ENCODE data around the gene PPP1R9B.
A peak's percentile ranks its signal among the peaks of the same experiment; 100 is the strongest.

PPP1R9B gene

DNA sequence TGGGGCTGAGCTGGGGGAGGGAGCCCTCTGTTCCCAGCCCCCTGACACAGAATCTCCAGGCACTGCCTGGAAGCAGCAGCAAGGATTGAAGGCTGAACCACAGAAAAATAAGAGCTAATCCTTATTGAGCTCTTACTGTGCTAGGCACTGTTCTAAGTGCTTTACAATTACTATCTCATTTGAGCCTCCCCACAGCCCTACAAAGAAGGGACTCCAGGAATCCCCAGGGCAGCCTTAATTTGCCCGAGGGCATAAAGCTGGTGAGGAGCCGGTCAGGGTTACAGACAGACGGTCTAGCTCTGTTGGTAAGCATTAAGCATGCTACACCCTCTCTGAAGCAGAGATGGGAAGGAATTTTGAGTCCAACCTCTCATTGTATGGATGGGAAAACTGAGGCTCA is 27.5 kb downstream of the PPP1R9B start:
- no peak for DNase-seq

DNA sequence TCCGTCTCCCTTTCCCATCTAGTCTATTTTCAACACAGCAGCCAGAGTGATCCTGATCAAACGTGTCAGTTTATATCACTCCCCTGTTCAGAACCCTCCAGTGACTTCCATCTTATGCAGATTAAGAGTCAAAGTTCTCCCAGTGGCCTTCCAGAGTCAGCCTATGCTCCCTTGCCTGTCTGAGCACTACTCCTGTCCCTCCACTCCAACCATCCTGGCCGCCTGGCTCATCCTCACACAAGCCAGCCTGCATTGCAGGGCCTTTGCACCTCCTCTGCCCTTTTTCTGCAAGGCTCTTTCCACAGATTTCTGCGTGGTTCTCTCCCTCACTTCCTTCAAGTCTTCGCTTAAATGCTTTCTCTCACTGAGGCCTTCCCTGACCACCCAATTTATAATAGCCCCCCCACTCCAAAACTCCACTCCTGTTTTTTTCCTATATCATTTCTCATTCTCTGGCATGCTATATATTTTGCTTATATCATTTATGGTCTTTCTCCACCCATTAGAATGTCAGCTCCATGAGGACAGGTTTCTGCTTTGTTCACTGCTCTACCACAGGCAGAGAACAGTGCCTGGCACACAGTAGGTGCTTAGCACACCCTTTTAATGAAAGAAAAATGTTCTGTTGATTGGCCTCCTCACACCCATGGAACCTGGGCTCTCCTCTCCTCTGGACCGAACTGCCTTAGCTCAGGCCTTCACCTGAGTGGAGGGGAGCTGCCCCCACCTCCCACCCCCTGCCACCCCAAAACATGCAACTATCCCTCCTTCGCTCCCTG is 29.8 kb downstream of the PPP1R9B start:
- no peak for DNase-seq

DNA sequence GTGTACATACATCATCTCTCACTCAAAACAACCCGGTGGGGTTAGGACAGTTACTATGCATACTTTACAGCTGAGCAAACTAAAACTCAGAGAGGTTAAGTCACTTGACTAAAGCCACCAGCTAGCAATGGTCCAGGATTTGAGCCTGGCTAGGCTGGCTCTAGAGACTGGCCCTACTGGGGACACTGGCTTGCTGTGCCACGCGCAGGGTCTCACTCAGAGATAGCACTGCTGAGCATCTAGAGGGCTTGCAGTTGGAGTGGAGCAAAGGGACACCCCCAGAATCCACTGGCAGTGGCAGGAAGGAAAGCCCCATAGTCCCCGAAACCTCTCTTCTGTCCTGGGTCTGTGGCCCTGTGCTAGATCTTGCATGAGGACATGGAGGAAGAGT is 31.7 kb downstream of the PPP1R9B start:
- DNase-seq: no peak

DNA sequence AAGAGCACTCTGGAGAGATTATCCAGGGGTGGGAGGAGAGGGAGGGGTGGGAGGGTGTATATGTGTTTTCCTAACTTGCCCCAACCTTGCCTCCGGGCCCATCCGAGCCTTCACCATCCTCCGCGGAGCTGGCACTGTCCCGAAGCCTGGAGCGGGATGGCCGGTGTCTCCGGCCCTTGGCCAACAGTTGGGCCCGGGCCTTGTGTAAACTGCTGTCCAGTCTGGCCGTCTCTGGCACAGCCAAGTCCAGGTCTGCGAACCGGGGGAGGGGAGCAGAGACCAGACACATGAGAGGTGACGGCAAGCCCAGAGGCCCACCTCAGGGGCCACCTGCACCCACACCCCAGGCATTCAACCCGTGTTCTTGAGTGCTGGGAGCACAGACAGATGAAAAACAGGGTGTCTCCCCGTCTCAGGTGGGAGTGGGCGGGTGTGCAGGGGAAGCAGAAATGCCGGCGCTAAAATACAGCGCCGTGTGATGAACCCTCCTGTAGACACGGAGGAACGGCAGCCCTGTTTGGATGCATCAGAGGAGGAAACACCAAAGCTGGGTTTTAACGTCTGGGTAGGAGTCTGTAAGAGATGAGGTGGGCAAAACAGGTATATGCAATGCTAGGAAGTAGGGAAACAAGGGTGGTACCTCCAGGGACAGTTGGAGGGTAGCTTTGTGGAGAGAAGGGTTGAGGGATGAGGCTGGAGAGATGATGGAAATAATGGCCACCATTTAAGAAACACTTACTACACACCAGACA is 32.2 kb downstream of the PPP1R9B start:
- DNase-seq: no peak

DNA sequence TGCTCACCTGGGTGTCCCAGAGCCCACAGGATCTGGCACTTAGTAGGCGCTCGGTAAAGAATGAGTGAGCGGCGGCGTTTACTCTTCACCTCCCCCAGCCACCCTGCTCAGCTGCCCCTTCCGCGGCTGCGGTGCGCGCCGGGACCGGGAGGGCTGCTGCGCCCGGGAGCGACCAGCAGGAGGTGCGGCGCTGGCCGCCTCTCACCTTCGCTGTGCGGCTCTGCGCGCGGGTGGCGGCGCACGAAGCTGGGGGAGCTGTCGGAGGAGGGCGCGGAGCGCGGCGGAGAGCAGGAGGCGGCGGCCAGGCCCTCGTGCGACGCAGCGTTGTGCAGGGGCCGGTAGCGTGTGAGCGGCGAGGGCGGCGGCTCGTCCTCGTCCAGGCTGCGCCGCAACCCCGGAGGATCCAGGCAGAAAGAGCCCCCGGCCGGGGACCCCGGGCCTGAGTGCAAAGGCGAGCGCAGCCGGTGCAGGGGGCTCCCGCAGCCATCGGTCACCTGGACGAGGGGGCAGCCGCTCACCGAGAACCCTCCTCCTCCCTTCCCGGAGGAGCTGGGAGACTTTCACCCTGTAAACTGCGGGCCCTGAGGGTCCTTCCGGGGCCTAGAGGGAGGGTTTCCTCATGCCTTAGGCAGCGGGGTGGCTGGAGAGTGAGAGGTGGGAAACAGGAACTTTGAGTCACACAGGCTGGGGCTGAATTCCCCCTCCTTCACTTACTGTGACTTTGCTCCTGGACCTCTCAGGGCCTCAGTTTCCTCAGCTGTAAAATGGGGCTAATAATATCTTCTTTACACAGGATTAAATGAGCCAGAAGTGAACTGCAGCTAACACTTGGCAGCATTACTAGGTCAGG is 33.0 kb downstream of the PPP1R9B start:
- peak; percentile 53 for DNase-seq

DNA sequence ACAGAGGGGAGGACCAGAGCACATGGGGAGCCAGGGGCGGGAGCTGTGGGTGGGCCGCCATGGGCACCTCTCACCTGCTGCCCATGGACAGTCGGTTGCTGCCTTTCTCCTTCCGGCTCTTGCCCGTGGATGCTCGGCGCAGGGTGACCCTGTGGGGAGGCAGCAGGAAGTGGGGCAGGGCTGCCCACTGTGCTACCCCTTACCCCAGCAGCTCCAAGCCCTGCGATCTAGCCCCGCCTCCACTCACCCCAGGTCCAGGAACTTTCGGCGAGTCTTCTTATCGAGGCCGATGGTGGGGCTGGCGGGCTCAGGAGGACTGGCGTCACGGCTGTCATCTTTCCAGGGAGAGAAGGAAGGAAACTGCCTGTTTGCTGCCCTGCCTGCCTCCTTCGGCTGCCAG is 34.7 kb downstream of the PPP1R9B start:
- DNase-seq: no peak

DNA sequence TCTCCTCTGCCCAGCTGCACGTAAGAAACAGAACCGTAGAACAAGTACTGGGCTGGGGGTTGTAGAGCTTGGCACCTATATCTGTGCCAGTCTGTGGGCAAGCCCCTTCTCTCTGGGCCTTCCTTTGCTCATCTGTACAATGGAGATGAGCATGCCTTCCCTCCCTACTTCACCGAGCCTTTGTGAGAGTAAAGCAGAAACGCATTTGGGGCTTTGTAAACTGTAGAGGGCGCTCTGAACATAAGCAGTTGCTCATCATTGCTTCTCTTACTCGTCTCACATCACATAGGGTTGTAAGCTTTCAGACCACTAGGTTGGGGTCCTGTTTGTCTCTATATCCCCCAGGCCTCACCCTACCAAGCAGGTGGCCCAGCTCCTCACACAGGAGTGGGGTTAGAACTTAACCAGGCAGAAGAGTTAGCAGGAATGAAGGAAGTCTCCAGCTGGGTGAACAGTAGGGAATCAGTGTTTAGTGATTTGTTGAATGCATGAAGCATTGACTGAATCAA is 35.6 kb downstream of the PPP1R9B start:
- DNase-seq: peak; percentile 50

DNA sequence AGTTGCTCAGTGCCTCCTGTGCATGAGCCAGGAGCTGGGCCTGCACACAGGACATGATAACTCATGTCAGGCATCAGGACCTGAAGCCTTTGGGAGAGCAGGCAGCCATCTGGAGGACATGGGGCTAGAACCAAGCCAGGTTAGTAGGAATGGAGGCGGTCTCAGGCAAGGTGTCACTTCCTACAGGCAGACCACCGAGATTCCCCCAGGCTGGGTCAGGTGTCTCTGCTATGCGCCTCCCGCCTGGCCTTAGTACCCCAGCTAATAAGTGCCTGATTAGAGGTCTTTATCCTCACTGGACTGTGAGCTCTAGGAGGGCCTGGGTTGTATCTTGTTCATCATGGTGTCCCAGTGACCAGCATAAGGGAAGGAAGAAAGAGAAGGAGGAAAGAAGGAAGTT is 36.1 kb downstream of the PPP1R9B start:
- no peak for DNase-seq

DNA sequence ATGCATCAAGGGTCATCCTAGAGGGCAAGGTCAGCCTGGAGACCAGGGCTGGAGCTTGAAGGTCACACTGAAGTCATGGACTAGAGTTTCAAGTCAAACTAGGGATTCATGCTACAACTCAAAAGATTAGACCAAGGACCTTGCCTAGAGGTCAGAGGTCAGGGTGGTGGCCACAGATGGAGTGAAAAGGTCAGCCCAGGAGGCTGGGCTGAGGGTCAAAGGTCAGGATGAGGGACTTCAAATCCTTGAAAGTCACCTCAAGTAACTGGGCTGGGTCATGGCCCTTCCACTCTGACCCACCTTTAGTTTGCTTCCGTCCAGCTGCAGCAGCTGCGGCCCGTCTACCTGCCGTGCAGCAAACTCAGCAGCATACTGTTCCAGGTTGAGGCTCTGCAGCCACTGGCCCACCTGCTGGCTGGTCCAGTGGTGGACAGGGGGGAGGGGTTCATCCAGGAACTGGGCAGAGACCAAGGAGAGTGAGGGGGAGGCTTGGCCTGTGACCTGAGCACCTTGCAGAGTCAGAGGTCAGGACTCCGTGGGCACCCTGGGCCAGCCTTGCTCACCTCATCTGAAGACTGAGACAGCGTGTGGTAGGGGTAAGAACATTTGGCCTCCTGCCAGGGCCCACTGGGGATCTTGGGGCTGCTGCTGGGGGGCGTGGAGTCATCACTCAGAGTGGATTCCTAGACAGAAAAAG is 36.7 kb downstream of the PPP1R9B start:
- no peak for DNase-seq

DNA sequence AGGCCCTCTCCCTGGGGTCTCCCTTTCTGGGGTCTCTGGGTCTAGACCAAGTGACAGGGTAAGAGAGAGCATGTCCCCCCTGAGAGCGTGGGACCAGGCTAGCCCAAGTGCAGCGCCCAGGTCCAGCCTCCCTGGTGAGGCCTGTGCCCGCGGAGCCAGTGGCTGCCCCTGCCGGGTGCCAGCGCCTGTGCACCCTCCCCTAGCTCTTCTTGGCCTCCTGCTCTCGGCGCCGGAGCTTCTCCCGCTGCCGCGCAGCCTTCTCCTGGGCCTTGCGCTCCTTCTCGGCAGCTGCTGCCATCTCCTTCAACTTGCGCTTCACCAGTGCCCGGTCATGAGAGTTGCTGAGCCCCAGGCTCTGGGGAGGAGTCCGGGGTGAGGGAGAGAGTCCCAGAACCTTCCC is 37.8 kb downstream of the PPP1R9B start:
- DNase-seq: no peak

DNA sequence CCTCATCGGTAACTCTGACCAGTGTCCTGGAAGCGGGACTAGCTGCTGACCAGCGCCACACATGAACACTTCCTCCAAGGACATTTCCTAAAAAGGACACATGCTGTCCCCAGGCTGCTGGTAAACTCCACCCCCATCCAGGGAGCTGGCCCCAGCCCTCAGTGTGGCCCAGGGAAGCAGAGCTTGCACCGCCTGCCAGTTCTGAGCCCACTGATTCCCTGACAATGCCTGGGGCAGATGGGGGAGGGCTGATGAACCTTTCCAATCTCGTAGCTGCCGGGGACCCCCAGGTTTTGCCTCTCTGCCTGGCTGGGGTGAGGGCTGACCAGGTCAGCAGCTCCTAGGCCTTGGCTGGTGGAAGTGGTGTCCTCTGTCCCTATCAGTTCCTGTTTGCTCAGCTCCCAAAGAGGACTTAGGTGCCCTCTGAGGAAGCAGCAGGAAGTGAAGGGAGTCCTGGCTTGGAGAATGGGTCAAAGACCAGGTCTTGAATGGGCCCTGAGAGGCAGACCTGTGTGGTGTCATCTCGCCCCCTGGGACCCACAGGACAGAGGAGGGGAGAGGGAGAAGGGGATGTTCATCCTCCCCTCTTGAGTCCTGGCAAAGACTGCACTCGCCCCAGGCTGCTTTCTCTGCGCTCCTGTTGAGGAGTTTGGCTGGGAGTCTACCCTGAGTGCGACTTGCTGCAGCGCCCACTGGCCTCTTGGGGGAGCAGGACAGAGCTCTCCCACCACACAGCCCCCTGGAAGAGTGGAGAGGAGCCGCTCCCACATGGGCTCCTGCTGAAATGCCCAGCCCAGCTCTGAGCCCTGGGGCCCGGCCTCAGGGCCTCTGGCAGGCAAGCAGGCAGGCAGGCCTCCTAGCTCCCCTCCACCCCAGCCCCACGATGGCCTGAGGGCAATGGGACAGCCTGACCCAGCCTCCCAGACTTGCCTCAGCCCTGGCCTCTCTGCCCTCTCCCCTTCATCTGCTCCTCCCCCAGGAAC is 38.5 kb downstream of the PPP1R9B start:
- DNase-seq: no peak

DNA sequence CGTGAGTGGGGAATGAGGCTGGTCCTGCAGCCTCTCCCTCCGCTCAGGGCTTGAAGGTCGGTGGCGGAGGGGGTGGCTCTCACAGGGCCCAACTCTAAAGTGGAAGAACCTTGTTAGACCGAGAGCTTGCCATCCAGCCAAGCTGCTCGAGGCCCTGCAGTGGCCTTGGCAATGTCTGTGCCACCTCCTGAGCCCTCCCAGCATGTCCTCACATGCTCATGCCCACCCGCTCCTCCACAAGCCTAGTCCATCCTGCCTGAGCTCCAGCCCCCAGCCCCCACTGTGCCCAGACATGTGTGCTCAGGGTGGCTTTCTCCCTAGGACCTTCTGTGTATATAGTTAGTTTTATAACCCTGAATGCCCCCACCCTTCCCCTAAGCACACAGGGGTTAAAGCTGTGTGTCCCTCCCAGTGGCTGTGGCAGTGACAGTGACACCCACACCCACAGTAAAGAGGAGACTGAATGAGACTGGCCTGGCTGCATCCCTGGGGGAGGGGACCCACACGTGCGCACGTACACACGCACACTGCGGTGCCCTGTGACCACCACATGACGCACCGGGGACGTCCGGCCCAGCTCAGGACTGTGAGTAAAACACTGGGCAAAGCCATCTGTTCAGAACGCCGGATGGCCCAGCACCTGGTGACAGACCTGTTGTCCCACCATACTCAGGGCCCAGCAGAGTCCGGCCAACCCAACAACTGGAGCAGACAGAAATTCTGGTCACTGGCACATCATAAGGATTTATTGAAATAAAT is 39.7 kb downstream of the PPP1R9B start:
- no peak for DNase-seq

DNA sequence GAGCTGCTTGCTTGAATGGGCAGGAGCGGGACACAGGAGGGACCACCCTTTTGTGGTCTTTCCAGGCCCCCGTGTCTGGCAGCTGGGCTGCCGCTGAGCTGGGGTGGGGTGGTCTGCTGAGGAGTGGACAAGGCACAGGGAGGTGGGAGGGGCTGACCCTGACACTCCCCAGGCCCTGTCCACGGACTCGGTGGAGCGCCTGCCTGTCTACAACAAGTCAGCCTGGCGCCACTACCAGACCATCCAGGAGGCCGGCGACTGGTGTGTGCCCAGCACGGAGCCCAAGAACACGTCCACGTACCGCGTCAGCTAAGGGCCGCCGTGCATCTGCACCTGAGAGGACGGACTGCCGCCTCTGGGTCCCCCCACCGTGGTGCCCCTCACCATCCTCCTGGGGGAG is 40.7 kb downstream of the PPP1R9B start:
- DNase-seq: no peak

DNA sequence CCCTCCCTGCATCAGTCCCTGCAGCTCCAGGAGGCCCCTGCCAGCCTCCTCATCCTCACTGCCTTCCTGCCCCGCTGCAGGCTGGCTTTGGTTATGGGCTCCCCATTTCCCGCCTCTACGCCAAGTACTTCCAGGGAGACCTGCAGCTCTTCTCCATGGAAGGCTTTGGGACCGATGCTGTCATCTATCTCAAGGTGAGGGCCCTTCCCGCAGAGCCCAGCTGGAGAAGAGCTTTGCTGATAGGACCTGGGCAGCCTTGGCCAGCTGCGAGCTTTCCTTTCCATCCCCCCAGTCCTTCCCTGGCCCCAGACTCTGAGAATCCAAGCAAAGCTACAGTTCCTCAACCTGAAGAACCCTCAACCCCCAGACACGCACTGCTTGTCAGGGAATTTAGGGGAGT is 41.3 kb downstream of the PPP1R9B start:
- DNase-seq: no peak

DNA sequence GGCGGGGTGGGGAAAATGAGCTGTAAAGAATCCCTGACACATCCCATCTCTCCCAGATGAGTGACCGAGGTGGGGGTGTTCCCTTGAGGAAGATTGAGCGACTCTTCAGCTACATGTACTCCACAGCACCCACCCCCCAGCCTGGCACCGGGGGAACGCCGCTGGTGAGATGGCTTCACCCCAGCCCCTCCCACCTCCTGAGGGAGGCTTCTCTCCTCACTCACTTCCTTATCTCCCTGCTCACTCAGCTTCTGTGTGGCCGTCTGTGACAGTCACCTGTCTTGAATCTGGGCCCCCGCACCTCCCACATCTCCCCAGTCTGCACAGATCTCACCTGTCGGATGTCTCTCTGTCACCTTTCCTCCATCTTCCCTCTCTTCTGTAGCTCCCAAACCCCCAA is 41.9 kb downstream of the PPP1R9B start:
- no peak for DNase-seq

DNA sequence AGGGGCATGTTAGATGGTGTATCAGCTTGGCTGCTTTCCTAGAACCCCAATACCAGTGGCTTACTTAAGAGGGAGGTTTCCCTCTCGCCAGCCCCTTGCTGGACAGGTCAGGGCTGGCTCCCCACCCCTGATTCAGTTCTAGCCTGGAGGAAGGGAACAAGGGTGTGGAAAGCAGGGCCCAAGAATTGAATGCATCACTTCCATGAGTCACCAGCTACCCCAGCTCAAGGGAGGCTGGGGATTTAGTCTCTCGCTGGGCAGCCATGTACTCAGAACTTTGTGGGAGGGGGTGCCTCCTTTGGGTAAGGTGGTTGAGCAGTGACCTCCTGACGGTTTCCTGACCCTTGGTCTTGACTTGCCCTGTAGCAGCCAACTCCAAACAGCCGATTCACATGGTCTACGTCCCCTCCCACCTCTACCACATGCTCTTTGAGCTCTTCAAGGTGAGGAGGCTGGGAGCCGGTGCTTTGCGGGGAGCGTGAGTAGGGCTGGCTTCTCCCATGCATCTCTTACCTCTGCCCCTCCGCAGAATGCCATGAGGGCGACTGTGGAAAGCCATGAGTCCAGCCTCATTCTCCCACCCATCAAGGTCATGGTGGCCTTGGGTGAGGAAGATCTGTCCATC is 42.6 kb downstream of the PPP1R9B start:
- DNase-seq: no peak

DNA sequence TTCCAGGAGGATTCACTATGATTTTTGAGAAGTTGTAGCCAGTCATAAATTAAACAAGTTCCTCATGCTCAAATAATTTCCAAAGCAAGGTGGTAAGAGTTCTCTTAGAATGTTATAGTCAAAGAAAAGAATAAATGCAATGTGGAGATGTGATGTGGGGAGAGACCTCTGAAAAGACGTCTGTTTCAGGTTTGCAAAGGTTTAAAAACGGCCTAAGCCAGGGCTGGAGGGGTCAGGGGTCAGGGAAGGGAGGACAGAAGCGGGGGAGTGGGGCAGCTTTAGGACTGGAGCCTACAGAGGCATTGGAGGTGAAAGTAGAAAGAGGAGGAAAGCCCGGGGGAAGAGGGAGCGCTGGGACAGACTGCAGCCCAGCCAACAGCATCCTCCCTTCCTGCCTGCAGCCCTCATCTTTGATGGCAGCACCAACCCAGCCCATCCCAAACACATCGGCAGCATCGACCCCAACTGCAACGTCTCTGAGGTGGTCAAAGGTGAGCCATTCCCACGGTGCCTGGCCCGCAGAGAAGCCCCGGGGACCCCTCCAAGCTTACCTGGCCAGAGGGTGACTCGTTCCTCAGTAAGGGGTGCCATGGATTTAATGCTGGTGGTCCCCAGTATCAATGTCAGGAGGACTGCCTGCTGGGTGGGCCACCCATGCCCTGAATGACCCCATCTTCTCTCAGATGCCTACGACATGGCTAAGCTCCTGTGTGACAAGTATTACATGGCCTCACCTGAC is 43.9 kb downstream of the PPP1R9B start:
- DNase-seq: no peak

DNA sequence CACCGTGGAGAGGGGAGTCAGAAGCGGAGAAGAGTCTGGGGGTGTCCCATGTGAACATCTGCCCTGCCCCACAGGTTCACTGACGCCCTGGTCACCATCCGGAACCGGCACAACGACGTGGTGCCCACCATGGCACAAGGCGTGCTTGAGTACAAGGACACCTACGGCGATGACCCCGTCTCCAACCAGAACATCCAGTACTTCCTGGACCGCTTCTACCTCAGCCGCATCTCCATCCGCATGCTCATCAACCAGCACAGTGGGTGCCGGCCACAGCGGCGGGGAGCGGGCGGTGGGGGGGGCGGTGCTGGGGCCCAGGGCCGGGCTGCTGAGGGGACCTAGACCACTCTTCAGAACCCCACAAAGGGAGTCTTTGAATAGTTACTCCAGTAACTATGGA is 44.7 kb downstream of the PPP1R9B start:
- no peak for DNase-seq

DNA sequence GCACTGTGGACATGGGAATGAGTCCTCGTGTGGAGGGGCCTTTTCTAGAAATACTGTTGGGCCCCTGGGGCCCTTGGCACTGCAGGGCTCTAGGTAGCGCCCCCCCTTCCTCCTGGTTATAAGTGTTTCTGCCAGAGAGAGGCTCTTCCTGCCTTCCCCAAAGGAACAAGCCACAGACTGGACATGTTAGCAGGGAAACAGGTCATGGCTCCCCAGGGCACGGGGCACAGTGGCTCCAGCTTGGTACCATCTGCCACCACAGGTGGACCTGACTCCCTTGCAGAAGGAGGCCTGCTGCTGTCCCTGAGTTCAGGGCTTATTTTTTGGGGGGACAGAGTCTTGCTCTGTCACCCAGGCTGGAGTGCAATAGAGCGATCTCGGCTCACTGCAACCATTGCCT is 46.5 kb downstream of the PPP1R9B start:
- DNase-seq: no peak

DNA sequence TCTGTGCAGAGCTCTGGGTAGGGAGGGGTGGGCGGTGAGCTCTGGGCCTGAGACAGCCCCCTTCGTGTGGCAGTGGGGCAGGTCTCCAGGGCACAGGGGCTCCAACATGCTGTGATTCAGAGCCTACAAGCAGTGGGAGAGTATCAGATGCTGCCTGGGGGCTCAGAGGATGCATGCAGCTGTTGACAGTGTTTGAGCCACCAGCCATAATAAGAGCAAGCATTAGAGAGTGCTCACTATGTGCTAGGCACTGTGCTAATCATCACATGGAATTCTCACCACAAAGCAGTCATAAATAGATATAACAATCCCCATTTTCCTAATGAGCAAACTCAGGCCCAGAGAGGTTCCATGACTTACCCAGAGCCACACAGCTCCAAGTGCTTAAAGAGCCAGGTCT is 47.2 kb downstream of the PPP1R9B start:
- no peak for DNase-seq

All from NCI-H2029 (cell line).